K562 (cell line): Measurements from ENCODE around the gene SUN5. TPM values are rescaled to one million over a fixed set of nuclear protein-coding genes. Genes with fewer than 3 reads are reported as not detected.
"Not testable (repeated sequence)": the region's sequence is repeated elsewhere in the genome, so short reads cannot be mapped to it uniquely, and the experiment has no call there.

ENCODE experiments used
- ATAC-seq: fragments of 200-7000 bp; cut with Tn5 transposase; 3 replicates; pipeline ENCODE4 v1.9.1; 2020; ENCODE audit warnings: moderate library complexity
- BruUV-seq: library from RNA; stranded (reverse); fragments of 400-500 nt; replicated peaks from 2 replicates; lab custom pipeline; 2021; lab: Mats Ljungman, UMichigan
- CTCF ChIA-PET: fragments of 300-600 bp; formaldehyde crosslinking; extraction: SDS; loops from one replicate; lab custom pipeline; 2021; ENCODE audit warnings: low intra/inter-chr PET ratio; lab: Yijun Ruan, JAX
- POLR2A ChIA-PET: fragments of 300-600, 350-650 bp; sonication (Branson Sonifier 250); formaldehyde crosslinking; extraction: SDS; loops from one replicate; lab custom pipeline; 2021; ENCODE audit warnings: antibody characterized with exemption, inconsistent platforms; lab: Yijun Ruan, JAX
- DNase-seq, 4 experiments: peaks; one replicate each; pipeline versions ENCODE4 v3.0.0 to v3.0.0-alpha.2; 2011 to 2018; ENCODE audit warnings: low spot score in 3 of 4, mixed read lengths in 3 of 4; ENCODE audit errors: extremely low read depth in 1 of 4
- FAIRE-seq: peaks from 2 replicates; lab custom pipeline; 2011; peaks lifted over from hg19 to GRCh38; lab: Jason Lieb, UNC
- H2AFZ ChIP-seq: 2 replicates; pipeline ENCODE4 v1.6.0; 2011; ENCODE audit warnings: low read depth, low read length, control low read depth, inconsistent platforms
- H3K27ac ChIP-seq: fragments of 200-600 bp; 3 replicates; pipeline ENCODE4 v1.8.0; 2011; ENCODE audit warnings: low read depth, mild to moderate bottlenecking, control low read depth, inconsistent platforms, low read length, moderate library complexity, mixed read lengths; ENCODE audit errors: extremely low read depth
- H3K27me3 ChIP-seq, 2 experiments: fragments of 300-600 bp in 1 of 2; 2 replicates in 1 of 2; 3 replicates in 1 of 2; pipeline versions ENCODE4 v1.6.0 to v1.8.0; 2011; ENCODE audit warnings: inconsistent platforms in 2 of 2, low read length in 2 of 2, mild to moderate bottlenecking in 1 of 2, mixed read lengths in 1 of 2, moderate library complexity in 1 of 2; ENCODE audit not compliant: control insufficient read depth in 2 of 2, insufficient read depth in 2 of 2
- H3K36me3 ChIP-seq: fragments of 300-600 bp; 3 replicates; pipeline ENCODE4 v1.8.0; 2011; ENCODE audit warnings: mild to moderate bottlenecking, low read length, inconsistent platforms; ENCODE audit not compliant: control insufficient read depth, insufficient read depth
- H3K4me1 ChIP-seq, 2 experiments: fragments of 200-600 bp in 1 of 2; replicated peaks in 1 of 2; 2 replicates in 1 of 2; 3 replicates in 1 of 2; pipeline versions ENCODE4 v1.5.1 to v1.8.0; 2011; ENCODE audit warnings: inconsistent platforms in 2 of 2, low read length in 2 of 2, mild to moderate bottlenecking in 1 of 2, mixed read lengths in 1 of 2, moderate library complexity in 1 of 2; ENCODE audit not compliant: control insufficient read depth in 2 of 2, insufficient read depth in 2 of 2
- H3K4me2 ChIP-seq: 2 replicates; pipeline ENCODE4 v1.6.1; 2011; ENCODE audit warnings: low read length, control low read depth, inconsistent platforms, mixed read lengths; ENCODE audit not compliant: insufficient read depth
- H3K4me3 ChIP-seq: fragments of 200-600 bp; sonication (generic), shearing (Covaris generic); 2 replicates; pipeline ENCODE4 v1.5.1; 2016; ENCODE audit warnings: control low read depth, inconsistent platforms
- H3K79me2 ChIP-seq: fragments of 200-600 bp; 3 replicates; pipeline ENCODE4 v1.8.0; 2011; ENCODE audit warnings: low read length, inconsistent platforms; ENCODE audit not compliant: control insufficient read depth, insufficient read depth
- H3K9ac ChIP-seq, 2 experiments: 2 replicates each; pipeline versions ENCODE4 v1.6.0 to v1.6.1; 2011; ENCODE audit warnings: low read depth in 2 of 2, low read length in 2 of 2, control low read depth in 1 of 2, inconsistent platforms in 1 of 2, mild to moderate bottlenecking in 1 of 2, mixed read lengths in 1 of 2; ENCODE audit not compliant: insufficient read depth in 1 of 2
- H3K9me1 ChIP-seq: one replicate; pipeline ENCODE4 v1.6.0; 2011; ENCODE audit warnings: inconsistent platforms, mild to moderate bottlenecking, low read length, moderate library complexity; ENCODE audit not compliant: control insufficient read depth, insufficient read depth
- H3K9me3 ChIP-seq: replicated peaks from 2 replicates; pipeline ENCODE4 v1.5.1; 2011; ENCODE audit warnings: low read depth, low read length, inconsistent platforms; ENCODE audit not compliant: control insufficient read depth, insufficient read depth
- H4K20me1 ChIP-seq: replicated peaks from 2 replicates; pipeline ENCODE4 v1.6.1; 2011; ENCODE audit warnings: low read length, inconsistent platforms, mixed read lengths; ENCODE audit not compliant: control insufficient read depth, insufficient read depth
- BRD4 ChIP-seq: fragments of 200-600 bp; sonication (generic); IDR thresholded peaks from 2 replicates; pipeline ENCODE4 v1.6.1; 2017; ENCODE audit warnings: inconsistent platforms
- CBX5 ChIP-seq: IDR thresholded peaks from 2 replicates; pipeline ENCODE4 v1.6.1; 2014; ENCODE audit warnings: low read depth, borderline replicate concordance
- CGGBP1 ChIP-seq: fragments of 250-450 bp; sonication (Bioruptor Pico); IDR thresholded peaks from 2 replicates; pipeline ENCODE4 v1.9.0; 2021; ENCODE audit warnings: mild to moderate bottlenecking
- CHD1 ChIP-seq: fragments of 200-600 bp; sonication (generic); IDR thresholded peaks from one replicate; pipeline ENCODE4 v1.6.1; 2012; ENCODE audit warnings: mild to moderate bottlenecking, moderate library complexity, low read length, inconsistent platforms
- FOXP1 ChIP-seq: sonication (generic); formaldehyde crosslinking; IDR thresholded peaks from 2 replicates; pipeline ENCODE4 v1.8.0; 2022; ENCODE audit warnings: mild to moderate bottlenecking, missing genetic modification reagents
- NR2C2 ChIP-seq, 2 experiments: fragments of 200-800 bp in 1 of 2; sonication (Bioruptor generic) in 1 of 2; sonication (generic) in 1 of 2; formaldehyde crosslinking in 1 of 2; IDR thresholded peaks; 2 replicates each; pipeline versions ENCODE4 v1.6.1 to v1.8.0; 2016 to 2022; ENCODE audit warnings: mild to moderate bottlenecking in 1 of 2, missing compliant biosample characterization in 1 of 2, missing genetic modification characterization in 1 of 2, missing genetic modification reagents in 1 of 2
- PTTG1 ChIP-seq: fragments of 450-650 bp; IDR thresholded peaks from 2 replicates; pipeline ENCODE4 v1.6.1; 2016; ENCODE audit warnings: low read depth, mild to moderate bottlenecking, missing genetic modification characterization, missing compliant biosample characterization
- USF2 ChIP-seq: sonication (generic); formaldehyde crosslinking; IDR thresholded peaks from 2 replicates; pipeline ENCODE4 v1.5.0; 2020; ENCODE audit warnings: missing genetic modification reagents
- ZNF444 ChIP-seq: fragments of 250-450 bp; sonication (Bioruptor Pico); IDR thresholded peaks from 2 replicates; pipeline ENCODE4 v1.4.0; 2020; ENCODE audit warnings: mild to moderate bottlenecking, moderate library complexity
- WGBS: fragments of 100-300 bp; shearing (Covaris generic); methylation state at CpG from one replicate; pipeline ENCODE4 v1.1.6; 2016; ENCODE audit warnings: low coverage, mixed read lengths; ENCODE audit not compliant: insufficient coverage; ENCODE audit errors: missing lambda C conversion rate; 5-methylcytosine and 5-hydroxymethylcytosine counted together
- in situ Hi-C: fragments of 300-500 bp; cut with MboI; formaldehyde crosslinking; loops from 4 replicates; pipeline ENCODE4 v1.15.0; 2018; ENCODE audit warnings: inconsistent platforms, mixed read lengths
- intact Hi-C: fragments of 100-400 bp; cut with micrococcal nuclease; formaldehyde crosslinking; loops from 2 replicates; pipeline ENCODE4 v1.14.2; 2022
- polyA plus RNA-seq, 8 experiments: library from polyadenylated mRNA; depleted of rRNA in 4 of 8; stranded (reverse) in 5 of 8; unstranded in 3 of 8; fragments of >200 nt; fragmentation: Nextera tagmentation in 2 of 8; fragmentation: Illumina TruSeq in 1 of 8; extraction: Ambion mirVana in 2 of 8; extraction: Trizol in 1 of 8; gene quantifications; 2 replicates each; pipeline versions ENCODE4 v1.2.1 to v1.2.3, GENCODE V29; 2011 to 2014; ENCODE audit warnings: inconsistent platforms in 1 of 8, missing spikeins in 1 of 8
- total RNA-seq, 7 experiments: library from RNA; depleted of rRNA in 6 of 7; stranded (reverse); fragments of >200 nt in 6 of 7; fragmentation: Illumina TruSeq in 2 of 7; extraction: Trizol in 2 of 7; gene quantifications; 2 replicates each; pipeline versions ENCODE4 v1.2.1 to v1.2.3, GENCODE V29; 2011 to 2021; ENCODE audit warnings: low replicate concordance in 1 of 7

The SUN5 gene
- total and polyA plus RNA-seq, 9 of the 15 experiments (the other 6 are each of a cell fraction or from before 2014, with no cell fraction given) = not detected

DNA sequence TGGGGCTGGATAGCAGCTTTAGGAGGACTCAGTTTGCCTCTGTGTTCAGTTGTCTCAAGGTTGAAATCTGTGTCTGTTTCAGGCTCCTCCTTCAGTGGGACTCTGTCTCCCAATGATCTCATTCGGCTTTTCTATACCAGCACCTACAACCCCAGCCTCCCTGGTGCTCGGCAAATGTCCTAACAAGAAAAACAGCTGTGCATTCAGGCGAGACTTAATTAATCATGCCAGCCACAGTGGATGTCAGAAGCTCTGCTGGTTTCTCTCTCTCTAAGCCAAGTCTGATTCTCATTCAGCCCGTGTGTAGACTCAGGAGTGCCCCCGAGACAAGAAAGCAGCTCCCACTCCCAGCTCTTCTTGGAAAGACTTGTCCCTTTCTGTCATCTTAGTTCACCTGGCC is 46.8 kb downstream of the SUN5 start:
- Histone ChIP-seq H3K27ac (no peak overlapping the region), H3K9me3 (no peaks in the 10 kb centered on the region; the same call in 1 of the 2 replicates), H3K36me3 (no peaks in the 10 kb centered on the region), H3K4me2 (no peak overlapping the region), H3K4me1 (peaks cover 0 to 7% of the 10 kb centered on the region in 2 experiments; a peak in 1 of 5 replicates), H3K79me2 (no peaks in the 10 kb centered on the region), H3K9ac (no peak overlapping the region), H4K20me1 (peaks cover 7% of the 10 kb centered on the region; the same call in 1 of the 2 replicates), H3K27me3 (peaks cover 4 to 18% of the 10 kb centered on the region in 2 experiments; a peak in 4 of 5 replicates), H3K4me3 (no peak overlapping the region), H2AFZ (no peak overlapping the region), H3K9me1 (no peaks in the 10 kb centered on the region)
- WGBS = 0% methylated on average over 5 of the region's 5 CpGs
- TF ChIP-seq CHD1 = no peak
- TF ChIP-seq PTTG1 (tag) = no peak
- TF ChIP-seq CGGBP1 = no peak
- TF ChIP-seq FOXP1 (CRISPR knock-in tag) = no peak
- no peak for TF ChIP-seq NR2C2 (CRISPR knock-in tag; IDR thresholded peaks at IDR 0.05)
- TF ChIP-seq NR2C2 (tag; IDR thresholded peaks at IDR 0.05) = no peak
- TF ChIP-seq ZNF444 = no peak
- TF ChIP-seq USF2 (CRISPR knock-in tag) = no peak
- TF ChIP-seq BRD4 = no peak
- TF ChIP-seq CBX5 = no peak
- DNase-seq = no peak
- FAIRE-seq = no peak
- ChIA-PET CTCF (no interaction called here), POLR2A (interaction anchor here (0.6 to 0.8 kb wide), 2 partner anchors 38 to 160 kb away, joined by 3 read pairs; no protein-coding TSS in a partner anchor)
- in situ Hi-C loops (no loop called here), intact Hi-C loops (no loop called here)
- no TSS peak for BruUV-seq
- ATAC-seq = no peak

GRCh38 chr20:32950539-32950938 is 53.7 kb downstream of the SUN5 start:
- FAIRE-seq, H3K9me1 ChIP-seq, H3K9me3 ChIP-seq, H4K20me1 ChIP-seq, BruUV-seq, H3K4me1 ChIP-seq, H3K36me3 ChIP-seq, H3K27me3 ChIP-seq, H3K27ac ChIP-seq, H3K9ac ChIP-seq, intact Hi-C loops, CTCF ChIA-PET, ATAC-seq, DNase-seq, H2AFZ ChIP-seq, H3K4me3 ChIP-seq, in situ Hi-C loops, H3K4me2 ChIP-seq, H3K79me2 ChIP-seq: not testable (repeated sequence)
- 0% methylated on average over 3 of the region's 4 CpGs for WGBS
- POLR2A ChIA-PET = interaction anchor here (0.6 to 0.9 kb wide), 2 partner anchors 9 to 319 kb away, joined by 3 read pairs; no protein-coding TSS in a partner anchor
